Amygdala (tissue), 56 donors: ENCODE measurements around the gene NDRG4.
A peak's percentile ranks its signal among the peaks of the same experiment; 100 is the strongest.

Source experiments
- DNase-seq, 56 donors: peaks; one replicate each; lab custom pipeline; 2025; lab: John Stamatoyannopoulos, UW

NDRG4 gene

GRCh38 chr16:58499615-58500351 lies at the start of gene NDRG4:
Gene NDRG4, plus strand, starts transcription at chr16:58500143. Its CDS starts 106 bp downstream, at chr16:58500249.
- peak in 53 of 56 donors; percentile 48 to 98 (median 88) for DNase-seq

GRCh38 chr16:58450590-58450989 lies 49.4 kb upstream of the NDRG4 start:
- DNase-seq = no peak

GRCh38 chr16:58451265-58451689 lies 48.7 kb upstream of the NDRG4 start:
- no peak for DNase-seq

- DNase-seq = no peak
Measured at GRCh38 chr16:58451945-58452401, 48.0 kb upstream of the NDRG4 start.

GRCh38 chr16:58452640-58453039 lies 47.3 kb upstream of the NDRG4 start:
- DNase-seq = no peak

GRCh38 chr16:58454178-58454577 lies 45.8 kb upstream of the NDRG4 start:
- DNase-seq = no peak

GRCh38 chr16:58454856-58455255 lies 45.1 kb upstream of the NDRG4 start:
- DNase-seq = no peak

- no peak for DNase-seq
Measured at GRCh38 chr16:58455750-58456149, 44.2 kb upstream of the NDRG4 start.

- no peak for DNase-seq
Measured at GRCh38 chr16:58456193-58456592, 43.8 kb upstream of the NDRG4 start.

- DNase-seq = no peak
Measured at GRCh38 chr16:58458606-58459343, 41.2 kb upstream of the NDRG4 start.

GRCh38 chr16:58459344-58460218 lies 40.4 kb upstream of the NDRG4 start:
- DNase-seq = no peak

GRCh38 chr16:58460219-58460610 lies 39.7 kb upstream of the NDRG4 start:
- DNase-seq = no peak

- no peak for DNase-seq
Measured at GRCh38 chr16:58461056-58461455, 38.9 kb upstream of the NDRG4 start.

GRCh38 chr16:58461640-58462039 lies 38.3 kb upstream of the NDRG4 start:
- DNase-seq = no peak

GRCh38 chr16:58462089-58462488 lies 37.9 kb upstream of the NDRG4 start:
- DNase-seq = no peak

GRCh38 chr16:58462499-58462996 lies 37.4 kb upstream of the NDRG4 start:
- no peak for DNase-seq

GRCh38 chr16:58462997-58463941 lies 36.7 kb upstream of the NDRG4 start:
- peak in 1 of 56 donors; percentile 49 for DNase-seq

- DNase-seq = peak in 8 of 56 donors; percentile 11 to 49 (median 25)
Measured at GRCh38 chr16:58464047-58464915, 35.7 kb upstream of the NDRG4 start.
